Right atrium auricular region (tissue), 2 donors: Measurements from ENCODE around the gene TMC1. TPM values are rescaled to one million over a fixed set of nuclear protein-coding genes. Genes with fewer than 3 reads are reported as not detected.

Experiments used
- DNase-seq: peaks from one replicate; pipeline ENCODE4 v3.0.0-alpha.2; 2019; ENCODE audit warnings: low spot score
- H3K27ac ChIP-seq, 2 donors: fragments of 200-600 bp; sonication (generic); 1 replicate in 1 of 2; 2 replicates in 1 of 2; pipeline ENCODE4 v1.5.1; 2016 to 2019
- H3K27me3 ChIP-seq, 2 donors: fragments of 200-600 bp; sonication (generic); one replicate each; pipeline versions ENCODE4 v1.5.1 to v1.6.0; 2017 to 2019
- H3K36me3 ChIP-seq: fragments of 200-600 bp; sonication (generic); one replicate; pipeline ENCODE4 v1.5.1; 2016
- H3K4me1 ChIP-seq, 2 donors: fragments of 200-600 bp; sonication (generic); one replicate each; pipeline versions ENCODE4 v1.5.1 to v1.6.0; 2017 to 2019
- H3K4me3 ChIP-seq, 2 donors: fragments of 200-600 bp; sonication (generic); 1 replicate in 1 of 2; 2 replicates in 1 of 2; pipeline ENCODE4 v1.5.1; 2017 to 2019; ENCODE audit warnings: mild to moderate bottlenecking in 1 of 2, moderate library complexity in 1 of 2
- H3K9me3 ChIP-seq, 2 donors: fragments of 200-600 bp; sonication (generic); one replicate each; pipeline ENCODE4 v1.5.1; 2019
- total RNA-seq, 2 donors: library from RNA; depleted of rRNA; stranded (reverse); fragments of >200 nt; gene quantifications; one replicate each; pipeline ENCODE4 v1.1.0, GENCODE V29; 2016
- TF ChIP-seq, protein P1 (sequence below), 2 donors: fragments of 200-600 bp; sonication (generic); IDR thresholded peaks; one replicate each; pipeline ENCODE4 v1.5.1; 2019; ENCODE audit warnings: antibody characterized with exemption in 2 of 2

The TMC1 gene
- total RNA-seq, 2 donors from 2014 or later, result not detected

DNA sequence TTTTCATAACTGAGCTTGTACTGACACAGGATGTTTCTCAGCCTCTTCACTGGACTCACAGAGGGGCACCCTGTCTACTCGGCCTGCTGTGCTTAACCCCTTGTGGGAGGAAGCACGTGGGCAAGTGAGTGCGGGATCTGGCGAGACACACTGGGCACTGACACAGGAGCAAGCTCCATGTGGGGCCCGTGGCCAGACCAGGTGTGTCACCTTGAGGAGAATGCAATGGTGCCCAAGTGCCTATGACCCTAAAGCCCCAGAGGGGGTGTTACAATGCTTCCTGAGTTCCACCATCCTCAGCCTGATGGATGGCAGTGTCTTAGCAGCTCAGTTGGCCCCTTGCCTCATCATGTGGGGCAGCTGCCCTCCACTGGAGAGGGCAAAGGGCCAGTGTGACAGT, 302.6 kb downstream of the TMC1 start:
- Histone ChIP-seq H3K4me1 (no peaks in the 10 kb centered on the region), H3K27ac (no peak overlapping the region), H3K4me3 (no peak overlapping the region), H3K9me3 (no peaks in the 10 kb centered on the region), H3K36me3 (no peaks in the 10 kb centered on the region), H3K27me3 (no peaks in the 10 kb centered on the region)
- no peak for DNase-seq
- TF ChIP-seq, protein P1, sequence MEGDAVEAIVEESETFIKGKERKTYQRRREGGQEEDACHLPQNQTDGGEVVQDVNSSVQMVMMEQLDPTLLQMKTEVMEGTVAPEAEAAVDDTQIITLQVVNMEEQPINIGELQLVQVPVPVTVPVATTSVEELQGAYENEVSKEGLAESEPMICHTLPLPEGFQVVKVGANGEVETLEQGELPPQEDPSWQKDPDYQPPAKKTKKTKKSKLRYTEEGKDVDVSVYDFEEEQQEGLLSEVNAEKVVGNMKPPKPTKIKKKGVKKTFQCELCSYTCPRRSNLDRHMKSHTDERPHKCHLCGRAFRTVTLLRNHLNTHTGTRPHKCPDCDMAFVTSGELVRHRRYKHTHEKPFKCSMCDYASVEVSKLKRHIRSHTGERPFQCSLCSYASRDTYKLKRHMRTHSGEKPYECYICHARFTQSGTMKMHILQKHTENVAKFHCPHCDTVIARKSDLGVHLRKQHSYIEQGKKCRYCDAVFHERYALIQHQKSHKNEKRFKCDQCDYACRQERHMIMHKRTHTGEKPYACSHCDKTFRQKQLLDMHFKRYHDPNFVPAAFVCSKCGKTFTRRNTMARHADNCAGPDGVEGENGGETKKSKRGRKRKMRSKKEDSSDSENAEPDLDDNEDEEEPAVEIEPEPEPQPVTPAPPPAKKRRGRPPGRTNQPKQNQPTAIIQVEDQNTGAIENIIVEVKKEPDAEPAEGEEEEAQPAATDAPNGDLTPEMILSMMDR (IDR thresholded peaks at IDR 0.05), result no peak

DNA sequence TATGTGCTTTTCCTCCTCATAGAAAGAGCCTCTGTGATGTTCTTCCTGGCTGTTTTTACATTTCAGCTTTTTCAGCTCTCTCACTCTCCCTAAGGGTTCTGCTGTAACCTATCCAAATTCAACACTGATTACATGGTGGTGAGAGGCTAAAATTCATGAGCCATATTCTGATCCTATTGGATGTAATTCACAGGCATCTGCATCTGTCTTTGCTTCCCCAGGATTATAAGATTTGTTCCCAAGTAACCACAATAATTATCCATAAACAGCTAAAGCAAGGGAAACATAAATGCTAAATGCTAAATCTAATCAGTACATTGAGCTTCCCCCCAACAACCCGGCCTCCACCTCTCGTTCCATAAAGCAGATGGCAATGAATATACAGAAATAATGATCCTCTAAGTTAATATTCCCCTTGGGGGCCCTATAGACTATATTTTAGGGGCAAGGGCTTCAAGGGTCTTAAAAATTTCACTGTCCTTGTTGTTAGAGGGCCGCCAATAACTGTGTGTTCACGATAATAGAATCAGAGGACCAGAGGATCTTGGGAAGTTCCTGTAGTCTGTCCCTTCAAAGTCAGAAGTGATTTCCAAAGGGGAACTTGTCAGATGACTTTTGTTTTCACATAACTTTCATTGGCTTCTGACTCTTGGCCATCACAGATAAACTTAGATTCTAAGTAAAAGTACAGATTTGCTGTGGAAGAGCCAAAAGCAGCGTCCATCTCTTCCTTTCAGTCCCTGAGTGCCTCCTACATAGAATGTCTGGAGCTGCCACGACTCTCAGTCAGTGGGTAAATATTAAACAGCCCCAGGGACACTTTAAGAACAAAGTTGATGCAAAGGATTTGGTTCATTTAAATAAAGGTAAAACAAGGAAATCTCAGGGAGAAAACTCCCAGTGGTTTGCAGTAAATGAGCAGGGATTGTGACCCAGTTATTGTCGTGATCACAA, 305.9 kb downstream of the TMC1 start:
- TF ChIP-seq, protein P1 (IDR thresholded peaks at IDR 0.05), result no peak
- H3K9me3 ChIP-seq, result no peaks in the 10 kb centered on the region
- DNase-seq, result no peak
- H3K27ac ChIP-seq, result peak overlapping the region; percentile 26 to 53
- no peaks in the 10 kb centered on the region for H3K36me3 ChIP-seq
- no peaks in the 10 kb centered on the region for H3K27me3 ChIP-seq
- no peak overlapping the region for H3K4me3 ChIP-seq
- H3K4me1 ChIP-seq, result no peaks in the 10 kb centered on the region

DNA sequence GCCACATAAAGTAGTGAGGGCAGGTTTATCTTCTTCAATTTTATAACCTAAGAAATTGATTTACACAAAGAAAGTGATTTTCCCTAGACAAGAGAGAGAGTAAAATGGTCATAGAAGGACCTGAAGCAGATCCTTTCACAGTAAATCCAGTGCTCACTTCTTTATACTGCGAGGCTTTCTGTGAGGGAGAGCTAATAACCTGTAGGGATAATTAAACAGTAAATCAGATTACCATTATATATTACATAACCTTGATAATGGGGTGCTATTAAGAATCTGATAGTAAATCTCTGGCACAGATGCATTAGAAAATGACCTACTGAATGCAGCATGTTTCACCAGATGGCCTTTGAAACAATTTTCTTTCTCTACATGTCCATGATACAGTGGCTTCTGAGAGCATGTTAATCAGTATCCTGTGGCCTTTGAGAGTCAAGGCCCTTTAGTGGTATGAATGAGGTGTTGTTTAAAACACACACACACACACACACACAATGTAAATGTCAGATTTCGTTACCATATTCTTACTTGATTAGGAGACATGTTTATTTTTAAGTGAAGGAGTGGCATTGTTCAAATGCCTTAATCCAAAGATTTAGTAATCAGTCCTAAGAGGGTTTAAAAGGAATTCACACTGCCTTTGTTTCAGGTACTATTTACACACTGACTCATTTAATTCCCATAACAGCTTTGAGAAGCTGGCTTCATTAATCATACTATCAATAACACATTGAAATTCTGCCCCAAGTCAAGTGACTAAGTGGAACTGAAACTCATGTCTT, 306.7 kb downstream of the TMC1 start:
- no peaks in the 10 kb centered on the region for H3K4me1 ChIP-seq
- no peaks in the 10 kb centered on the region for H3K27me3 ChIP-seq
- H3K4me3 ChIP-seq, result no peak overlapping the region
- DNase-seq, result no peak
- TF ChIP-seq, protein P1 (IDR thresholded peaks at IDR 0.05), result no peak
- H3K27ac ChIP-seq, result peak overlapping the region in 1 of 2 donors; percentile 53
- H3K9me3 ChIP-seq, result no peaks in the 10 kb centered on the region
- H3K36me3 ChIP-seq, result no peaks in the 10 kb centered on the region

DNA sequence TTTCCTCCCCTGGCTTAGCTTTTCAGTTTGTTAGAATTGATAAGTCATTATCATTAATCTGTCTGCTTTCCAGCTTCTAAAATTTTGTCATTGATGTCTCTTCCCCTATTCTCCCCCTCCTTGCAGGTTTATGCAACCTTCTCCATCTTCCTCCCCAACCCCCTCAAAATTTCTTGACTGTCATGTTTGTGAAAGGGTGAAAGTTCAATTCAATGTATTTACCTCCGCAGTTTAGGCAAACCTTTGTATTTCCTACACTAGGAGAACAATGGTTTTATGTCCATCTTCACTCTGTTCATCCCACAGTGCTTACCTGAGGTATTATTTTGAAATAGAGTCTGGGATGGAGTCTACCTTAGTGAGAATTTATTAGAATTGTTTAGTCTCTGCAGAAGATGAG, 313.6 kb downstream of the TMC1 start:
- H3K4me1 ChIP-seq, result no peaks in the 10 kb centered on the region
- TF ChIP-seq, protein P1 (IDR thresholded peaks at IDR 0.05), result no peak
- H3K27me3 ChIP-seq, result no peaks in the 10 kb centered on the region
- H3K9me3 ChIP-seq, result no peaks in the 10 kb centered on the region
- H3K27ac ChIP-seq, result no peak overlapping the region
- no peak overlapping the region for H3K4me3 ChIP-seq
- DNase-seq, result no peak
- H3K36me3 ChIP-seq, result no peaks in the 10 kb centered on the region

DNA sequence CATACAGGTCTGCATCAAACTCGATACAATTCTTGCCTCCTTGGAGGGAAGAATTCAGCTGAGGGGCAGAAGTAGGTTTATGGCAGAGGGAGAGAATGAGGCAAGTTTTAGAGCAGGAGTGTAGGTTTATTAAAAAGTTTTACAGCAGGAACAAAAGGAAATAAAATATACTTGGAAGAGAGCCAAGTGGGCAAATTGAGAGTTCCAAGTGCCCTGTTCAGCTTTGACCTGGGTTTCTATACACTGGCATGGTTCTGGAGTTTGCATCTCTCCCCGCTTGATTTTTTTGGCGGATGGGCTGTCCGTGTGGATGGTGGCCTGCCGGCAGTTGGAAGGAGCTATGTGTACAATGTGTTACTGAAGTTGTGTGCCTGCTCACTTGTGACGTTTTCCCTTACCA, 315.4 kb downstream of the TMC1 start:
- Histone ChIP-seq H3K9me3 (no peaks in the 10 kb centered on the region), H3K4me3 (no peak overlapping the region), H3K27me3 (no peaks in the 10 kb centered on the region), H3K36me3 (no peaks in the 10 kb centered on the region), H3K27ac (no peak overlapping the region), H3K4me1 (no peaks in the 10 kb centered on the region)
- TF ChIP-seq, protein P1 (IDR thresholded peaks at IDR 0.05), result no peak
- no peak for DNase-seq
